Neural cell (in vitro differentiated cells): Measurements from ENCODE around the gene MPND. TPM values are rescaled to one million over a fixed set of nuclear protein-coding genes. Genes with fewer than 3 reads are reported as not detected.

Source experiments
- H2AFZ ChIP-seq: fragments of 200-600, 300-800 bp; sonication (generic), shearing (Covaris generic); 2 replicates; pipeline ENCODE4 v1.6.0; 2014; ENCODE audit warnings: low read depth, mild to moderate bottlenecking, antibody characterized with exemption, low read length, moderate library complexity
- H3F3A ChIP-seq: fragments of 200-600 bp; shearing (Covaris generic); 2 replicates; pipeline ENCODE4 v1.6.1; 2016; ENCODE audit warnings: mild to moderate bottlenecking, moderate library complexity, mixed read lengths, antibody characterized with exemption, low read length; ENCODE audit not compliant: insufficient read depth, poor library complexity, severe bottlenecking
- H3K27ac ChIP-seq: fragments of 200-600, 300-800 bp; sonication (generic), shearing (Covaris generic); 2 replicates; pipeline ENCODE4 v1.5.1; 2014; ENCODE audit warnings: mild to moderate bottlenecking, low read length, moderate library complexity
- H3K27me3 ChIP-seq: fragments of 300-800, 200-600 bp; sonication (generic), shearing (Covaris generic); 2 replicates; pipeline ENCODE4 v1.6.0; 2014; ENCODE audit warnings: mild to moderate bottlenecking, low read depth, low read length, moderate library complexity; ENCODE audit not compliant: insufficient read depth
- H3K36me3 ChIP-seq: fragments of 300-800, 200-600 bp; sonication (generic), shearing (Covaris generic); 2 replicates; pipeline ENCODE4 v1.5.1; 2014; ENCODE audit warnings: mild to moderate bottlenecking, antibody characterized with exemption, low read length, moderate library complexity; ENCODE audit not compliant: insufficient read depth
- H3K4me2 ChIP-seq: fragments of 300-800, 200-600 bp; sonication (generic), shearing (Covaris generic); 2 replicates; pipeline ENCODE4 v1.6.0; 2014; ENCODE audit warnings: mild to moderate bottlenecking, low read length
- H3K4me3 ChIP-seq: fragments of 300-800, 200-600 bp; sonication (generic), shearing (Covaris generic); 2 replicates; pipeline ENCODE4 v1.5.1; 2014; ENCODE audit warnings: mild to moderate bottlenecking, low read length, moderate library complexity
- H3K79me2 ChIP-seq: fragments of 200-600 bp; shearing (Covaris generic); replicated peaks from 2 replicates; pipeline ENCODE4 v1.6.0; 2014; ENCODE audit warnings: mild to moderate bottlenecking, low read length, moderate library complexity; ENCODE audit not compliant: insufficient read depth
- H3K9ac ChIP-seq: fragments of 300-800, 200-600 bp; sonication (generic), shearing (Covaris generic); 2 replicates; pipeline ENCODE4 v1.6.1; 2016; ENCODE audit warnings: mild to moderate bottlenecking, low read length, mixed read lengths
- H3K9me2 ChIP-seq: fragments of 200-600 bp; shearing (Covaris generic); 2 replicates; pipeline ENCODE4 v1.6.1; 2016; ENCODE audit warnings: mild to moderate bottlenecking, low read length, mixed read lengths; ENCODE audit not compliant: insufficient read depth
- H3K9me3 ChIP-seq: fragments of 200-600, 300-800 bp; sonication (generic), shearing (Covaris generic); 2 replicates; pipeline ENCODE4 v1.6.1; 2016; ENCODE audit warnings: mild to moderate bottlenecking, mixed run types, low read length, moderate library complexity, mixed read lengths
- H4K20me1 ChIP-seq: fragments of 200-600 bp; shearing (Covaris generic); 2 replicates; pipeline ENCODE4 v1.6.1; 2016; ENCODE audit warnings: mild to moderate bottlenecking, mixed run types; ENCODE audit not compliant: insufficient read depth
- EP300 ChIP-seq: fragments of 450-650 bp; conservative IDR thresholded peaks from 2 replicates; pipeline ENCODE4 v1.6.1; 2014; ENCODE audit warnings: antibody characterized with exemption, mild to moderate bottlenecking, moderate library complexity; ENCODE audit not compliant: poor library complexity, severe bottlenecking
- EZH2 ChIP-seq: fragments of 200-600, 300-800 bp; shearing (Covaris generic), sonication (generic); IDR thresholded peaks from 2 replicates; pipeline ENCODE4 v1.6.1; 2014; ENCODE audit warnings: antibody characterized with exemption, low read length, borderline replicate concordance, mild to moderate bottlenecking; ENCODE audit not compliant: insufficient read depth, poor library complexity, severe bottlenecking
- MXI1 ChIP-seq: fragments of 450-650 bp; conservative IDR thresholded peaks from 2 replicates; pipeline ENCODE4 v1.6.1; 2014; ENCODE audit warnings: antibody characterized with exemption, mild to moderate bottlenecking; ENCODE audit not compliant: poor library complexity, severe bottlenecking
- POLR2AphosphoS5 ChIP-seq: IDR thresholded peaks from 2 replicates; pipeline ENCODE4 v1.6.1; 2012
- RAD21 ChIP-seq: fragments of 450-650 bp; conservative IDR thresholded peaks from 2 replicates; pipeline ENCODE4 v1.6.1; 2014; ENCODE audit warnings: antibody characterized with exemption, mild to moderate bottlenecking, moderate library complexity
- REST ChIP-seq: IDR thresholded peaks from 2 replicates; pipeline ENCODE4 v1.6.1; 2012; ENCODE audit warnings: borderline replicate concordance
- SMC3 ChIP-seq: fragments of 450-650 bp; conservative IDR thresholded peaks from 2 replicates; pipeline ENCODE4 v1.6.1; 2014; ENCODE audit warnings: antibody characterized with exemption, mild to moderate bottlenecking, moderate library complexity; ENCODE audit not compliant: poor library complexity
- TAF1 ChIP-seq: IDR thresholded peaks from 2 replicates; pipeline ENCODE4 v1.6.1; 2012; ENCODE audit warnings: low read depth
- polyA plus RNA-seq: library from polyadenylated mRNA; depleted of rRNA; stranded (reverse); fragments of >200 nt; gene quantifications from 2 replicates; pipeline ENCODE4 v1.2.3, GENCODE V29; 2014
- TF ChIP-seq, protein P1 (sequence below): fragments of 450-650 bp; IDR thresholded peaks from 2 replicates; pipeline ENCODE4 v1.5.1; 2014; ENCODE audit warnings: antibody characterized with exemption, mild to moderate bottlenecking, moderate library complexity; ENCODE audit not compliant: poor library complexity, severe bottlenecking

Gene MPND
- polyA plus RNA-seq, 1 donor from 2014 or later, result 34.8 TPM

DNA sequence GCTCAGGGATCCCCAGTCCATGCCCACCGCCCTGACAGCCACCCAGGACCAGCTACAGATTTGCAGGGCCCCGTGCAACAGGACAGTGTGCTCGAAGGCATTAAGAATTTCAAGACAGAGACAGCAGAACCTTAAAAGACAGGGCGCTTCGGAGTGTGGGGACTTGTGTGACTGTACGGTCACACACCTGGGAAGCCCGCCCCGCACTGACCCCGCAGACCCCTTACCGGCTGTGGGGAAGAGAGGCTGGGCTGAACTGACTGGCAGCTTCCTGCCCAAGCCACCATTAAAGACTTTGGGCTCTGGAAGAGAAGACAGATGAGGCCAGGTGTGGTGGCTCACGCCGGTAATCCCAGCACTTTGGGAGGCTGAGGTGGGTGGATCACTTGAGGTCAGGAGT is 19.1 kb upstream of the MPND start:
- Histone ChIP-seq H3K36me3 (no peaks in the 10 kb centered on the region), H3K27me3 (peaks cover 9% of the 10 kb centered on the region), H3K4me3 (no peak overlapping the region), H3K79me2 (no peaks in the 10 kb centered on the region), H2AFZ (no peak overlapping the region), H3K4me2 (no peak overlapping the region), H3K9me3 (no peaks in the 10 kb centered on the region), H3K9ac (no peak overlapping the region), H3K9me2 (no peaks in the 10 kb centered on the region), H3F3A (no peaks in the 10 kb centered on the region), H3K27ac (no peak overlapping the region), H4K20me1 (no peaks in the 10 kb centered on the region)
- TF ChIP-seq RAD21 (no peak), SMC3 (no peak), TAF1 (no peak), REST (no peak), MXI1 (no peak)

GRCh38 chr19:4326215-4326836 is 17.0 kb upstream of the MPND start:
- H3K9me2 ChIP-seq, result no peaks in the 10 kb centered on the region
- H3K4me2 ChIP-seq, result no peak overlapping the region
- H3K4me3 ChIP-seq, result no peak overlapping the region
- no peaks in the 10 kb centered on the region for H3F3A ChIP-seq
- no peak overlapping the region for H2AFZ ChIP-seq
- no peak overlapping the region for H3K9ac ChIP-seq
- no peaks in the 10 kb centered on the region for H3K9me3 ChIP-seq
- H3K27ac ChIP-seq, result no peak overlapping the region
- H4K20me1 ChIP-seq, result no peaks in the 10 kb centered on the region
- no peak for TF ChIP-seq TAF1
- no peak for TF ChIP-seq MXI1
- no peak for TF ChIP-seq POLR2AphosphoS5
- TF ChIP-seq, protein P1, sequence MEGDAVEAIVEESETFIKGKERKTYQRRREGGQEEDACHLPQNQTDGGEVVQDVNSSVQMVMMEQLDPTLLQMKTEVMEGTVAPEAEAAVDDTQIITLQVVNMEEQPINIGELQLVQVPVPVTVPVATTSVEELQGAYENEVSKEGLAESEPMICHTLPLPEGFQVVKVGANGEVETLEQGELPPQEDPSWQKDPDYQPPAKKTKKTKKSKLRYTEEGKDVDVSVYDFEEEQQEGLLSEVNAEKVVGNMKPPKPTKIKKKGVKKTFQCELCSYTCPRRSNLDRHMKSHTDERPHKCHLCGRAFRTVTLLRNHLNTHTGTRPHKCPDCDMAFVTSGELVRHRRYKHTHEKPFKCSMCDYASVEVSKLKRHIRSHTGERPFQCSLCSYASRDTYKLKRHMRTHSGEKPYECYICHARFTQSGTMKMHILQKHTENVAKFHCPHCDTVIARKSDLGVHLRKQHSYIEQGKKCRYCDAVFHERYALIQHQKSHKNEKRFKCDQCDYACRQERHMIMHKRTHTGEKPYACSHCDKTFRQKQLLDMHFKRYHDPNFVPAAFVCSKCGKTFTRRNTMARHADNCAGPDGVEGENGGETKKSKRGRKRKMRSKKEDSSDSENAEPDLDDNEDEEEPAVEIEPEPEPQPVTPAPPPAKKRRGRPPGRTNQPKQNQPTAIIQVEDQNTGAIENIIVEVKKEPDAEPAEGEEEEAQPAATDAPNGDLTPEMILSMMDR, result no peak
- TF ChIP-seq RAD21, result no peak
- no peak for TF ChIP-seq EZH2
- TF ChIP-seq EP300, result no peak
- no peak for TF ChIP-seq REST
- no peak for TF ChIP-seq SMC3
- no peaks in the 10 kb centered on the region for H3K36me3 ChIP-seq
- peaks cover 9% of the 10 kb centered on the region for H3K27me3 ChIP-seq
- no peaks in the 10 kb centered on the region for H3K79me2 ChIP-seq
